NCI-H1436 (cell line): ENCODE results near the gene SERPINB12.

ENCODE experiments used
- DNase-seq: peaks from one replicate; lab custom pipeline; 2025; lab: John Stamatoyannopoulos, UW

Gene SERPINB12

DNA sequence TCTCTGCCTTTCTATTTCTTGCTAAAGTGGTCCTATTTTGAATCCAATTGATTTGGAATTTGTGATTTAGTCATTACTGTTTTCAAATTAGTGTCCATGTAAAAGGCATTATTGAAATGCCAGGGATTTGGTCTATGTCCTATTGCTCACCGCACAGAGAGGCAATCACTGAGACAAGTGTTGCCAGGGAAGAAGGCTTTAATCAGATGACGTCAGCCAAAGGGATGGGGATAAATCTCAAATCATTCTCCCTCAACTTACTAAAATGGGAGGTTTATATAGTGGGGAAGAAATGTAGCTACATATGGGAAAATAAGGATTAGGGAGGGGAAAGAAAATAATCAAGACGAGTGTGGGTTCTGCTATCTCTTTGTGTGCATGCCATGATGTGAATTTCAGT is 9.6 kb downstream of the SERPINB12 start:
- no peak for DNase-seq

GRCh38 chr18:63552581-63552980 is 10.4 kb downstream of the SERPINB12 start:
- no peak for DNase-seq

DNA sequence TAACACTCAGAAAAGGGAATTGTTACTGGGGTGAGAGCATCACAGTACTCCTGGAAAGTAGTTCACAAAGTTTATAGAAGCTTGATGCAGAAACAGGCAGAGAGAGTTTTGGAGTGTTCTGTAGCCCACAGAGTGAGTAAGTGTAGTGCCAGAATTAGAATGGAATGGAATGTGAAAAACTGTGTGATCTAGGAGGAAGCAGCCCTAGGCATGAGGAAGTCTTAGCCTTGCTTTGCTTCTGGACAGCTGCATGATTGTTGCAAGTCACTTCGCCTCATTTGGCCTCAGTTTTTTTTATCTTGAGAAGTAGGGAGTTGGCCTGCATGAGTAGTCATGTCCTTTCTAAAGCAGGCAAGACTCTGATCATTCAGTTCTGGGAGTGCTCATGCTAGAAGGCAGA is 10.9 kb downstream of the SERPINB12 start:
- DNase-seq = no peak

DNA sequence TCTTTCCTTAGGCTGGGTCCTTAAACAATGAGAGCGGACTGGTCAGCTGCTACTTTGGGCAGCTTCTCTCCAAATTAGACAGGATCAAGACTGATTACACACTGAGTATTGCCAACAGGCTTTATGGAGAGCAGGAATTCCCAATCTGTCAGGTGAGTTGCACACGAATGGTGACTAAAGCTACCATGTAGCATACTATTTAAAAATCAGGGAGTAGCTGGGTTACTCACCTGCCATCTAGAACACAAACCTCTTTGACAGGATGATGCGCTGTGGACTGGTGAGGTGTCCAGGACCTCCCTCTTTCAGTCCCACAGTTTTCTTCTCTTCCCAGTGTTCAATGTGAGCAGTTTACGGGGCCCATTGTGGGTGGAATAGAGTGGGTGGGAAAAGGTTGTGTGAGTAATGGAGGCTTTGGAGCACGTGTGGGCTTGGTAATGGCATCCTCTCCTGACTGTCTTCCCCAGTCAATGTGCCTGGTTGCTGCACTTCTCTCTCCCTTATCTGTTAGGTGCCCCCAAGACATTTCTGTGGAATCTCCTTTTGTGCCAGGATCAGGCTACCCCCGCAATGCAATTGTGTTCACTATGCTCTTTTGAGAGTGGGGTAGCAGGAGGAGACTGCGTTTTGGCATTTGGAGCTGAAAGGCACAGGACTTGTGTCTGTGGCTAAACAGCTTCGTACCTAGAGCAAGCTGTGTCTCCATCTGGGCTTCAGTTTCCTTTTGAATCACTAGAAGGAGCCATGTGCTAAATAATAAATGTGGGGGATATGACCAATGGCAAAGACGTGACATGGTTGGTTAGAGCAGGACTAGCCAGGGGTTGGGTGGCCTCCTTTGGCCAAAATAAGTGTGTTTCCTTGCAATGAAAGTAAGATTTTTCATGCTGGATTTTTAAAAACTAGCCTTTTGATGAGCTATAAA is 17.7 kb downstream of the SERPINB12 start:
- no peak for DNase-seq

DNA sequence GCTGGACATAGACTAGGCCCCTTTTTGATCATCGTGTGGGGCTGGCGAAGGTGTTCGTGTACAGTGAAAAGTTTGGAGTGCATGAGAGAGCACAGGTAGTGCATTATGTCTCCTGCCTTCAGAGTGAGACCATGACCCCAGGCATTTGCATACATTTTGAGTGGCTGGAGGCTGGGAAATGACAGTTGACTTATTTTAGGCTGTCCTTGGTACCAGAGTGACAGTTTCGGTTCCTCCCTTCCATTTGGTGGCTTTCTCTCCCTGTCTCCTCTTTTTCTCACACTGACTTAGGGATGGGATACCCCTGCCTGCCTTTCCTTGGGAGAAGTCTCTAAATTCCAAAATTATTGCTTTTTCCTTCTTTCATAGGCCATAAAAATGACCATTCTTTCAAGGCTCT is 20.1 kb downstream of the SERPINB12 start:
- no peak for DNase-seq

- no peak for DNase-seq
These were observed 21.9 kb downstream of the SERPINB12 start for GRCh38 chr18:63564021-63564420.

GRCh38 chr18:63564561-63564960 is 22.4 kb downstream of the SERPINB12 start:
- DNase-seq = no peak

DNA sequence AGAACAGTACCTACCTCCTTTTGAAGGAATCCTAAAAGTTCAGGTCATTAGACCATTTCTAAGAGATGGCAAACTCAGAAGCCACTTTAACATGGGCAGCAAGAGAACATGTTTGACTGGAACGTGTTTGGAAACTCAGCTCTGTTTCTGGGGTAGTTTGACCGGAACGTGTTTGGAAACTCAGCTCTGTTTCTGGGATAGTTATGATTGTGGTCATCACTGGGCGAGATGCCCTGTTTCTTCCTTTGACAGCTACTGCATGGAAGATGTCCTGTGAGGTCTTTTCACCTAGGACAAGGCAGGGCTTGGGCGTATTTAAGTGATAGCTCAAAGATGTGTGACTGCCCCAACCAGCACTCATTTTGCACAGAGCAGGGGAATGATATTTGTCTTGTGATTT is 25.1 kb downstream of the SERPINB12 start:
- no peak for DNase-seq

GRCh38 chr18:63567825-63568224 is 25.7 kb downstream of the SERPINB12 start:
- DNase-seq = no peak

DNA sequence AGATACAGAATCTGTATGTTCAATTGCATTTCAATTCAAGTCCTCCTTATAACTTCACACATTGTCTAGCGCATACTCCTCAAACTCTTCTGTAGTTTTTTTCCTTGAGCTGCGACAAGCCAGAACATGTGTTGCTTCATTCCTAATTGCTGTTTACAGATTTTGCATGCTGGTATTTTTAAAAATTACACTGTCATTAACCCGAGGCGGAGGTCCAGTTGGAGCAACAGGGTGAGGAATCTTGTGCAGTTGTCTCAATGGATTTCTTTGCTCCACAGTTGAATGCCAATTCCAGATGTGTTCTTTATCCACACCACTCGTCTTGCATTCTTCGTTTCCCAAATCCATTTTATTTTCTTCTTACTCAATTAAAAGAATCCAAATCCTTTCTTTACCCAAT is 28.6 kb downstream of the SERPINB12 start:
- no peak for DNase-seq

DNA sequence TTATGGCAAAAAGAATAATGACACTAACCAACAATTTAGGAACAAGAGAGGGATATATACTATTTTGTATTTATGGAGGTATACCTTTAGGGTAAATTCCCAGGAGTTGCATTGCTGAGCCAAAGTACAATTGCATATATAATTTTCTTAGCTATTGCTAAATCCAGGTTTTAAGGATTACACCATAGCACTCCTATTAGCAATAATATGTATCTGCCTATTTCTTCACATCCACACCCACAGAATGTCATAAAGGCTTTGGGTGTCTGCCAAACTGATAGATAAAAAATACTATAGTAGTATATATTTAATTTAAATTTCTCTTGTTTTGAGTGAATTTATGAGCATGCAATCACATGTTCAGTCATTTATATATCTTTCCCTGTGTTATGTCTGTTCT is 33.5 kb downstream of the SERPINB12 start:
- DNase-seq = no peak

DNA sequence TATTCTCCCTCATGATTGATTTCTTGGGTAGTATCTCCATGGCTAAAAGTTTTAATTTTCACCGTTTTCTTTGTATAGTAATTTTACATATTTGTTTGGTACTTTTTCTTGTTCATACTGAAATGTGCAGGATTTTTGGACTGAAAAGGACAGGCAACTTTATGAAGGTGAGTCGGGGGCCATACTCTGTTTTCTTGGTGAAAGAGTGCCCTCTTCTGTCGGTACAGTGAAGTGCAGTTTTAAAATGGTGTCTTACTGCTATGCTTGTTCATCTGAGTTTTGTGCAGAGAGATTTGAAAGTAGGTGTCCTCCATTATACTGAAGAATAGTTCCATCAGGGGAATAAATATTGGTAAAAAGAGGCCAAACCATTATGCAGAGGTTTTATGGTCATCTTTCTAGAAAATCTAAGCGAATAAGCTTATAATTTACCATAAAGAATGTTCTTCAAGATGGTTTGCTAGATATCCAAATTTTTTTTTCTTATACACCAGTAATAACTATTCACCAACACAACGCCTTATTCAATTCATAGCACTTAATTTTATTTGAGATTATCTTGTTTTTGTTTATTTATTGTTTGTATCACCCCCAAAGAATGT is 36.3 kb downstream of the SERPINB12 start:
- DNase-seq = peak; percentile 0

- no peak for DNase-seq
These were observed 37.4 kb downstream of the SERPINB12 start for GRCh38 chr18:63579616-63580015.

DNA sequence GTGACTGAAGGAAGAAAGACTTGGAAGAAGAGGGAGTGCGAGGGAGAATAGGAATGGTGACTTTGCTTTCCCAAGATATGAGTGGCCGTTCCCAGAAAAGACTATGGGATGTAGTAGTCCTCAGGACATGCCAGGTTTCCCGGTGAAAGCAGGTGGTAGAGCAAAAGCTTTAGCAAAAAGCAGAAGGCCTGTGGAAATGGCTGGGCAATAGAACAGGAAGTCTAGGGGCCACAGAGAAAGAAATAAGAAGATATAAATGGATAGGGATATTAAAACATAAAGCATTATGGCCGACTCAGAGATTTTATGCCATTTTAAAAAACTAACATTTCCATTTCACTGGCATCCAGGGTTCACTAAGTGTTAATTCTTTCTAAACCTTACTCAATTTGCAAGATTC is 43.8 kb downstream of the SERPINB12 start:
- no peak for DNase-seq

DNA sequence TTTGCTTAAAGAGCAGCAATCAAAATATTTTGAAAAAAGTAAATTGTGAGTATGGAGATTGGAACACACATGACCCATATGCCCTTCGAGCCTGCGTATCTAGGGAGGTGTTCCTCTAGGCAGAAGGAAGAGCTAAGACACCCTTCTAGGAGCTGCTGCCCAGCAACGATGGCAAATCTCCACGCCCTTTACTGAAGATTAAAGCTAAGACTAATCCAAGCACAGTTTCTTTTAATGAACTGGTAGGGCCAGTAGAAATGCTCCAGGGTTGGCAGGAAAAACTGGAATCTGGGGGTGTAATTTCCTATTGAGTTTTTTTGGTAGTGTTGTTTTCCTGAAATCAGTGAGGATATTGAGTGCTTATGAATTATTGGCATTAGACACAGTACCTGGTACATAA is 44.3 kb downstream of the SERPINB12 start:
- no peak for DNase-seq

DNA sequence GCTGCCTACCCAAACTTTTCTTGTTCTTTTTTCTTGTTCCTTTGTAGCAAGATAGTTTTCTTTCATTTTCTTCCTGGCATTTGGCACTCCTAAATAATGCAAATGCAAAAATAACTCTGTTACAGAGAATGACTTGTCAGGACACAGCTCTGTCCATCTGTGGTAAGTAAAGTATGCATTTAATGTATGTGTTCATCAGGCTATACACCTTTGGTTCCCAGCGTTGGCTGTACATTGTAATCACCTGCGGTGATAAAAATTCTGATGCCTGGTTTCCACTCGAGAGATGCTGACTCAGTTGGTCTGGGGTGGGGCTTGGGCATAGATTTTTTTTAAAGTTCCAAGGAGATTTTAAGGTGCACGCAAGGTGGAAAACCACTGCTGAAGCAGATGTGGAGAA is 44.8 kb downstream of the SERPINB12 start, which contains the start of gene SERPINB13:
SERPINB13 (plus strand) TSS at position 378 of the 400 bp plus-strand sequence. CDS start 1,325 bp downstream, outside the sequence.
- DNase-seq = no peak

GRCh38 chr18:63588909-63589308 is 46.7 kb downstream of the SERPINB12 start:
- no peak for DNase-seq

DNA sequence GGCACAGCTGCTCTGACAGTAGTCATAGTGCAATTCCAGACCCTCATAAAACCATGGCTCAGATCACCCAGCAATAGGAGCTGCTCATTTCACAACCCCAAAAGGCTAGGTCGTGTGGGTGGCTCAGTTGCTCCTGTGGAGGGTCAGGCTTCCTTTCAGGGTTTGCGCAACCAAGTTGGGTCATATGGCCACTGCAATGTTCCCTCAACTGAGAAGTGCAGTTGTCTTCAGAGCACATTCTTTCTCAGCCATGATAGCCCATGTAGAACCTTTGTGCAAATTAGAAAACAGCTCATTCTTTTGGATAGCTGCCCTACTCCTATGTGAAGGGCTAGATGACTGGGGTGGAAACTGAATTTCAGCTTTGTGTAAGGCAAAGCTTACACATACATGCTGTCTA is 48.2 kb downstream of the SERPINB12 start:
- no peak for DNase-seq

GRCh38 chr18:63590966-63591695 is 49.0 kb downstream of the SERPINB12 start:
- DNase-seq = no peak

DNA sequence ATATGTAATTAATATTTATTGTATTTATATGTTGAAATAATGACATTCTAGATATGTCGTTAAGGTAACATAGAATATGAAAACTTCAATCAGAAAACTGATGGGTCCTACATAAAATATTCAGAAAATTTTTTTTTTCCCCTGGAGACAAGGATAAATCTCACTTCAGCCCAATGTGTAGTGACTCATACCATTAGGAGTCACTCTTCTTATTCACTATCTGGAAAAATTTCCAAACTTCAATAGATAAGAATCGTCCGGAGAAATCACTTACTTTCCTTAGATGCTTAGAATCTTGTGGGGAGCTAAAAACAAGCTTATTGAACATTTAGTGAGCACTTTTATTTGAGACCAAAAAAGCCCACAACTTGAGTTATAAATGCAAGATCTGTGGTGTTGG is 49.6 kb downstream of the SERPINB12 start:
- no peak for DNase-seq

GRCh38 chr18:63592471-63592870 is 50.3 kb downstream of the SERPINB12 start:
- DNase-seq = no peak

GRCh38 chr18:63596964-63597363 is 54.8 kb downstream of the SERPINB12 start:
- no peak for DNase-seq

GRCh38 chr18:63603355-63603754 is 61.2 kb downstream of the SERPINB12 start:
- DNase-seq = no peak
